HG02798 (cell line): Measurements from ENCODE around the gene GPR84.
"Not testable (repeated sequence)": the region's sequence is repeated elsewhere in the genome, so short reads cannot be mapped to it uniquely, and the experiment has no call there.

Experiments used
- ATAC-seq: cut with Tn5 transposase; IDR thresholded peaks from one replicate; pipeline ENCODE4 v1.9.1; 2021; ENCODE audit warnings: mild to moderate bottlenecking; ENCODE audit not compliant: unreplicated experiment, poor library complexity

GPR84 gene

GRCh38 chr12:54330442-54330841, 33.8 kb downstream of the GPR84 start:
- ATAC-seq, result no peak

DNA sequence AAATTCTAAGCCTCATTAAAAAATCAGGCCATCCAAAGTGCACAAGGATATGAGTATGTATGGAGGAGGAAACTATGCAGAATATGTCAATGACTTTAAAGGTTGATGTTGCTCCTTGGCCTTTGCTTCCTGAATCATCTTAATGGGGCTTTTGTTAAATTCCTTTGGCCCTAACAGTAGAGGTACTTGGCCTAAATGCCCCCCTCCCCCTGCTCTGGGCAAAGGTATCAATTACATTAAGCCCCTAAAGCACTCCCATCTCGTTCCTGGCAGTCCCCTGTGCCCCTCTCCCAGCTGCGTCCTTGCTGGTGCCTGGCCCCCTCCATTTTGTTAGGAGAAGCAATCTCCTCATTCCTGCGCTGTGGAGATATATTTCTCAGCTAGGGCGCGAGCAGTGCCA, 34.5 kb downstream of the GPR84 start:
- ATAC-seq, result no peak

GRCh38 chr12:54328595-54329337, 35.5 kb downstream of the GPR84 start:
- ATAC-seq, result no peak

DNA sequence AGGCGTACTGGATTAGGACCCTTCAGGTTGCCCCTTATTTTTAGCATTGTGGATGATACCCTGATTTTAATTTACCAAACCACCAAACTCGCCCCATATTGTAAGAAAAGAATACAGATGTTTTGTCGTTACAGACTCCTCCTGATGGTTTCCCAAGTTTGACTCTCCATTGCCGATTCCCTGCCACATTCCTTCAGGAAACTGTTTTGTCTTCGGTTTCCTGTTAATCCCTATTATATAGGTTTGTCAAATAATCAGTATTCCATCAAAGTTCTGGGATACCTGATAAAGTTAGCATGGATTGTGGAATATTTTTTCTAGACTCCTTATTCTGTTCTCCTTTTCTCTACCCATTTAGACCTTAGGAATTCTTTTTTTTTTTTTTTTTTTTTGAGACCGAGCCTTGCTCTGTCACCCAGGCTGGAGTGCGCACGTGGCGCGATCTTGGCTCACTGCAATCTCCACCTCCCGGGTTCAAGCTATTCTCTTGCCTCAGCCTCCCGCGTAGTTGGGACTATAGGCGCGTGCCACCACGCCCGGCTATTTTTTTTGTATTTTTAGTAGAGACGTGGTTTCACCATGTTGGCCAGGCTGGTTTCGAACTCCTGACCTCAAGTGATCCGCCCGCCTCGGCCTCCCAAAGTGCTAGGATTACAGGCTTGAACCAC, 38.7 kb downstream of the GPR84 start:
- not testable (repeated sequence) for ATAC-seq

DNA sequence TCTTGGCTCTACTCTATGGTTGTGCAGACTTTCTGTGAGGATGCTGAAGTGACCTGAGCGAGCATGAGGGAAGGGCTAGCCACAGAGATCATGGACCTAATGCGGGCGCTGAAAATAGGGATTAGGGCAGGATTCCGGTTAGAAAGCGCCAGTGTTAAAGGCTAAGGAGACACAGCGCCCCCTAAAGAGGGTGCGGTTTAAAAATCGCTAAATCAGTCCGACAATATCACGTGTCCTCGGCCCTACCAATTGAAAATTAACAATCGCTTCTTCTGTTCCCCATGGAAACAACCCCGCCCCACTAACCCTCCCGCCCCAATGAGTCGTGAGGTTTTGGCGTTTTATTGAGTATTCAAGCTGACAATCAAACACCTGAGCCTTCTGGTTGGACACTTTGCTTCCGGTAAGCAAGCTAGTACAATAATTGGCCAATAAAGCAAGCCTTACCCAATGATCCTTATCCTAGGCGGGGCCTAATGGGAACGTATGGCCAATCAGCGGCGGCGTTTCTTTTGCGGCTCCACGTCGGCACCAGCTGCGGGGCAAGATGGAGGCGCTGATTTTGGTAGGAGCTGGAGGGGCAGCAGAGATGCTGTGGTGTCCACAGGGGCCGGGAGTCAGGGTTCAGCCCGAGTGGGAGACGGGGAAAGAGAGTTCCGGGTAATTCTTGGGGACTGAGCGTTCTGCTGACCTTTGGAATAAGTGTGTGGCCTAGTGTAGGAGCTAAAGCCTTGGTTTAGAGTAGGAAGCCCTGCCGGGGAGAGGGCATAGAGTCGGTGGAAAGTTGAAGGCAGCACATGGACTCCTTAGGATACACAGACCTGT, 39.5 kb downstream of the GPR84 start, which contains the start of gene COPZ1:
TSS of gene COPZ1 (plus strand) at position 515 of the 825 bp plus-strand sequence. CDS start at position 548, 33 bp downstream.
- ATAC-seq, result peak; percentile 100

- no peak for ATAC-seq
These were observed 42.9 kb downstream of the GPR84 start for GRCh38 chr12:54321363-54321762.
